HFFc6 (cell line): Measurements from ENCODE around the gene BATF2. TPM values are rescaled to one million over a fixed set of nuclear protein-coding genes. Genes with fewer than 3 reads are reported as not detected.

Source experiments
- DNase-seq: peaks from one replicate; pipeline ENCODE4 v3.0.0-alpha.2; 2018
- H3K27ac Mint-ChIP-seq: 2 replicates; pipeline ENCODE4 v1.8.0; 2020; ENCODE audit warnings: mild to moderate bottlenecking, mixed read lengths
- H3K27me3 Mint-ChIP-seq: 2 replicates; pipeline ENCODE4 v1.8.0; 2021; ENCODE audit warnings: mild to moderate bottlenecking, moderate library complexity, mixed read lengths; ENCODE audit not compliant: insufficient read depth
- H3K36me3 Mint-ChIP-seq: 2 replicates; pipeline ENCODE4 v1.8.0; 2021; ENCODE audit warnings: low read depth, mixed read lengths
- H3K4me1 Mint-ChIP-seq: 2 replicates; pipeline ENCODE4 v1.8.0; 2020; ENCODE audit warnings: low read depth, mixed read lengths
- H3K4me3 Mint-ChIP-seq: 2 replicates; pipeline ENCODE4 v1.8.0; 2020; ENCODE audit warnings: mild to moderate bottlenecking, moderate library complexity, mixed read lengths
- H3K9me3 Mint-ChIP-seq: 2 replicates; pipeline ENCODE4 v1.8.0; 2020; ENCODE audit warnings: mild to moderate bottlenecking, mixed read lengths
- CTCF ChIP-seq: fragments of 200-600 bp; sonication (generic); IDR thresholded peaks from 2 replicates; pipeline ENCODE4 v1.5.0; 2021; ENCODE audit warnings: antibody characterized with exemption, mild to moderate bottlenecking
- total RNA-seq, 6 experiments: library from RNA; stranded (reverse); fragmentation: NEBNext Ultra II Directional; extraction: Animal tissue kit (Norgen Biotek cat#: 25700); gene quantifications; 2 replicates in 1 of 6; 3 replicates in 5 of 6; pipeline ENCODE4 v1.2.3, GENCODE V29; 2021

Gene BATF2
- total RNA-seq, 6 experiments from 2014 or later, result 0.22 to 0.45 (median 0.36) TPM

- H3K36me3 Mint-ChIP-seq, result no peaks in the 10 kb centered on the region
- no peak for DNase-seq
- no peak within 1 kb of the TSS for H3K4me3 Mint-ChIP-seq
- no peaks in the 10 kb centered on the region for H3K9me3 Mint-ChIP-seq
- peaks cover 9% of the 10 kb centered on the region for H3K27me3 Mint-ChIP-seq
- no peak within 1 kb of the TSS for H3K27ac Mint-ChIP-seq
- H3K4me1 Mint-ChIP-seq, result peaks cover 14% of the 10 kb centered on the region
- no peak for TF ChIP-seq CTCF
Observed at GRCh38 chr11:64971421-64972233, 25.1 kb downstream of the BATF2 start, which contains the start of gene MAJIN. TSS of gene MAJIN (minus strand) at chr11:64972108. CDS start at chr11:64959405, 12,703 bp downstream.

- Mint-ChIP-seq H3K36me3 (no peaks in the 10 kb centered on the region), H3K27ac (no peak overlapping the region), H3K4me1 (peaks cover 14% of the 10 kb centered on the region), H3K9me3 (no peaks in the 10 kb centered on the region), H3K4me3 (no peak overlapping the region), H3K27me3 (peaks cover 9% of the 10 kb centered on the region)
- TF ChIP-seq CTCF, result no peak
- no peak for DNase-seq
Observed at GRCh38 chr11:64970731-64971151, 26.0 kb downstream of the BATF2 start.

GRCh38 chr11:64969209-64969608 lies 27.6 kb downstream of the BATF2 start:
- H3K9me3 Mint-ChIP-seq, result no peaks in the 10 kb centered on the region
- peak overlapping the region; percentile 7; the same call in 1 of the 2 replicates for H3K27ac Mint-ChIP-seq
- no peak for TF ChIP-seq CTCF
- no peaks in the 10 kb centered on the region for H3K36me3 Mint-ChIP-seq
- H3K4me1 Mint-ChIP-seq, result peaks cover 14% of the 10 kb centered on the region
- peak; percentile 61 for DNase-seq
- H3K4me3 Mint-ChIP-seq, result no peak overlapping the region
- peaks cover 7% of the 10 kb centered on the region for H3K27me3 Mint-ChIP-seq

- H3K4me1 Mint-ChIP-seq, result peaks cover 14% of the 10 kb centered on the region
- no peak overlapping the region for H3K4me3 Mint-ChIP-seq
- DNase-seq, result no peak
- no peaks in the 10 kb centered on the region; the same call in 1 of the 2 replicates for H3K27me3 Mint-ChIP-seq
- H3K36me3 Mint-ChIP-seq, result no peaks in the 10 kb centered on the region
- TF ChIP-seq CTCF, result no peak
- H3K9me3 Mint-ChIP-seq, result no peaks in the 10 kb centered on the region
- H3K27ac Mint-ChIP-seq, result no peak overlapping the region
Observed at GRCh38 chr11:64967375-64967774, 29.4 kb downstream of the BATF2 start.

- Mint-ChIP-seq H3K27me3 (peaks cover 2% of the 10 kb centered on the region), H3K4me1 (peaks cover 8% of the 10 kb centered on the region), H3K4me3 (no peak overlapping the region), H3K27ac (no peak overlapping the region), H3K36me3 (no peaks in the 10 kb centered on the region), H3K9me3 (no peaks in the 10 kb centered on the region)
- no peak for TF ChIP-seq CTCF
- no peak for DNase-seq
Observed at GRCh38 chr11:64963072-64963631, 33.6 kb downstream of the BATF2 start.
